ENCODE results near the gene PRDX1. TPM values are rescaled to one million over a fixed set of nuclear protein-coding genes. Genes with fewer than 3 reads are reported as not detected.

PRDX1 gene
- total and polyA plus RNA-seq, 2 of the 13 experiments (the other 11 are each of a cell fraction or from before 2014, with no cell fraction given), result 761 to 1,898 TPM

GRCh38 chr1:45522324-45523104 lies 830 bp upstream of the PRDX1 start (continued):
- TF ChIP-seq ZBTB4 (CRISPR knock-in tag; IDR thresholded peaks at IDR 0.05; ENCODE audit: borderline replicate concordance) (peak; percentile 49; the same call in 1 of the 2 replicates), TMF1 (CRISPR knock-in tag; IDR thresholded peaks at IDR 0.05; ENCODE audit: low read depth) (no peak), ZSCAN22 (CRISPR knock-in tag; IDR thresholded peaks at IDR 0.05) (0 out of 2 replicates have a peak, but pooled peaks have one; percentile 10), ZC3H4 (CRISPR knock-in tag; IDR thresholded peaks at IDR 0.05; ENCODE audit: borderline replicate concordance) (peak; percentile 28; the same call in 1 of the 2 replicates), ZNF713 (CRISPR knock-in tag; IDR thresholded peaks at IDR 0.05) (no peak), NONO (IDR thresholded peaks at IDR 0.05) (no peak), NONO (CRISPR knock-in tag; conservative IDR thresholded peaks at IDR 0.05) (no peak), IRF1 (CRISPR knock-in tag; IDR thresholded peaks at IDR 0.05; ENCODE audit: low read depth) (no peak), ZBTB21 (CRISPR knock-in tag; IDR thresholded peaks at IDR 0.05) (no peak), SRF (IDR thresholded peaks at IDR 0.05; ENCODE audit: low read depth, low read length) (no peak), ZNF788 (CRISPR knock-in tag; IDR thresholded peaks at IDR 0.05; ENCODE audit: borderline replicate concordance) (no peak), NFAT5 (CRISPR knock-in tag; IDR thresholded peaks at IDR 0.05) (no peak), EZH2 (conservative IDR thresholded peaks at IDR 0.05; ENCODE audit: low read depth, low read length) (no peak), ZNF329 (CRISPR knock-in tag; IDR thresholded peaks at IDR 0.05; ENCODE audit: low read depth) (no peak)
- TF ChIP-seq, protein P1, sequence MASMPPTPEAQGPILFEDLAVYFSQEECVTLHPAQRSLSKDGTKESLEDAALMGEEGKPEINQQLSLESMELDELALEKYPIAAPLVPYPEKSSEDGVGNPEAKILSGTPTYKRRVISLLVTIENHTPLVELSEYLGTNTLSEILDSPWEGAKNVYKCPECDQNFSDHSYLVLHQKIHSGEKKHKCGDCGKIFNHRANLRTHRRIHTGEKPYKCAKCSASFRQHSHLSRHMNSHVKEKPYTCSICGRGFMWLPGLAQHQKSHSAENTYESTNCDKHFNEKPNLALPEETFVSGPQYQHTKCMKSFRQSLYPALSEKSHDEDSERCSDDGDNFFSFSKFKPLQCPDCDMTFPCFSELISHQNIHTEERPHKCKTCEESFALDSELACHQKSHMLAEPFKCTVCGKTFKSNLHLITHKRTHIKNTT (CRISPR knock-in tag; IDR thresholded peaks at IDR 0.05), result no peak
- TF ChIP-seq, protein P2, sequence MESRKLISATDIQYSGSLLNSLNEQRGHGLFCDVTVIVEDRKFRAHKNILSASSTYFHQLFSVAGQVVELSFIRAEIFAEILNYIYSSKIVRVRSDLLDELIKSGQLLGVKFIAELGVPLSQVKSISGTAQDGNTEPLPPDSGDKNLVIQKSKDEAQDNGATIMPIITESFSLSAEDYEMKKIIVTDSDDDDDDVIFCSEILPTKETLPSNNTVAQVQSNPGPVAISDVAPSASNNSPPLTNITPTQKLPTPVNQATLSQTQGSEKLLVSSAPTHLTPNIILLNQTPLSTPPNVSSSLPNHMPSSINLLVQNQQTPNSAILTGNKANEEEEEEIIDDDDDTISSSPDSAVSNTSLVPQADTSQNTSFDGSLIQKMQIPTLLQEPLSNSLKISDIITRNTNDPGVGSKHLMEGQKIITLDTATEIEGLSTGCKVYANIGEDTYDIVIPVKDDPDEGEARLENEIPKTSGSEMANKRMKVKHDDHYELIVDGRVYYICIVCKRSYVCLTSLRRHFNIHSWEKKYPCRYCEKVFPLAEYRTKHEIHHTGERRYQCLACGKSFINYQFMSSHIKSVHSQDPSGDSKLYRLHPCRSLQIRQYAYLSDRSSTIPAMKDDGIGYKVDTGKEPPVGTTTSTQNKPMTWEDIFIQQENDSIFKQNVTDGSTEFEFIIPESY (CRISPR knock-in tag; IDR thresholded peaks at IDR 0.05), result peak; percentile 88

All from HepG2 (cell line).